ENCODE measurements around the gene FLOT2. TPM values are rescaled to one million over a fixed set of nuclear protein-coding genes. Genes with fewer than 3 reads are reported as not detected.

The FLOT2 gene
- total RNA-seq, 1 experiment from 2014 or later: 118 TPM

DNA sequence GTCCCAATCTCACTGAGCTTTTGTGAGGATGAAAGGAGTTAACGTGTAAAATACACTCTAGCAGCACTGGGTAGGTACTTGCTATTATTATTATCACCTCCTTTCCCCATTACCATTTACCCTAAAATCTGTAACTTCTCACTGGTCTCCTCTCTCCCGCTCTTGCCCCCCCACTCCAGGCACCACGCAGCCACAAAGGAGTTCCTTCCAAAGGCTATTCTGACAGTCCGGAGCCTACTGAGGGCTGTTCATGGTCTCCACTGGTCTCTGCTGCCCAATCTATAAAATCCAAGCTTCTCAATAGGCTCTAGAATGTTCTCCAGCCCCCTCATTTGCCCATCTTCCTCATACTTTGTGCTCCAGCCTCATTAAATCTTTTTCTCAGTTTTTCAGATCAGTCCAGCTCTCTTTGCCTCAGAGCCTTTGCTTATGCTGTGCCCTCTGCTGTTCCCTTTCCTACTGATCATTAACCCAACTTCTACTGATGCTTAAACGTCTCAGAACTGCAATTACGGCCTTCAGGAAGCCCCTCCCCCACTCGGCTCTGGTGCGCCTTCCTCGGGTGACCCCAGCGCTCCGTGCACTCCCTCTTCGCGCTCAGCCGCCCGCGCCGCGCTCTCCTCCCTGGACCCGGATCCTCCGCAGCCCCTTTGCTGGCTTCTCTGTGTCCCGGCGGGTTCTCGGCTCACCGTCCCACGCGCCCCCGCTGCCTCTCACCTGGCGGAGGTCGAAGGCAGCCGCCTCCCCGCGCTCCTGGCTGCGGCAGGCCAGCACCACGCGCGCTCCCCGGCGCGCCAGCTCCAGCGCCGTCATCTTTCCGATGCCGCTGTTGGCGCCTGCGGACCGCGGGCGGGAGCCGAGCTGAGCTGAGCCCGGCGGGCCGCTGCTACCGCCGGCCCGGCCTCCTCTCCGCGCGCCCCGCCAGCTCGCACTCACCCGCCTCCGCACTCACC, 4.6 kb upstream of the FLOT2 start:
- ChIA-PET CTCF (interaction anchor here (0.6 kb wide), 2 partner anchors 77 to 103 kb away, joined by 3 to 9 read pairs; no protein-coding TSS in a partner anchor), POLR2A (ENCODE audit: unreplicated experiment) (no interaction called here)
- H2AFZ ChIP-seq: peak overlapping the region; percentile 89
- peak overlapping the region; percentile 83 for H3K4me2 ChIP-seq
- H3K4me1 ChIP-seq (replicated peaks; ENCODE audit: insufficient read depth): peaks cover 18% of the 10 kb centered on the region
- peak overlapping the region; percentile 73 for H3K4me3 ChIP-seq
- peaks cover 49% of the 10 kb centered on the region for H3F3A ChIP-seq (ENCODE audit: insufficient read depth, low read depth)
- no peak for DNase-seq
- TF ChIP-seq, protein P1, sequence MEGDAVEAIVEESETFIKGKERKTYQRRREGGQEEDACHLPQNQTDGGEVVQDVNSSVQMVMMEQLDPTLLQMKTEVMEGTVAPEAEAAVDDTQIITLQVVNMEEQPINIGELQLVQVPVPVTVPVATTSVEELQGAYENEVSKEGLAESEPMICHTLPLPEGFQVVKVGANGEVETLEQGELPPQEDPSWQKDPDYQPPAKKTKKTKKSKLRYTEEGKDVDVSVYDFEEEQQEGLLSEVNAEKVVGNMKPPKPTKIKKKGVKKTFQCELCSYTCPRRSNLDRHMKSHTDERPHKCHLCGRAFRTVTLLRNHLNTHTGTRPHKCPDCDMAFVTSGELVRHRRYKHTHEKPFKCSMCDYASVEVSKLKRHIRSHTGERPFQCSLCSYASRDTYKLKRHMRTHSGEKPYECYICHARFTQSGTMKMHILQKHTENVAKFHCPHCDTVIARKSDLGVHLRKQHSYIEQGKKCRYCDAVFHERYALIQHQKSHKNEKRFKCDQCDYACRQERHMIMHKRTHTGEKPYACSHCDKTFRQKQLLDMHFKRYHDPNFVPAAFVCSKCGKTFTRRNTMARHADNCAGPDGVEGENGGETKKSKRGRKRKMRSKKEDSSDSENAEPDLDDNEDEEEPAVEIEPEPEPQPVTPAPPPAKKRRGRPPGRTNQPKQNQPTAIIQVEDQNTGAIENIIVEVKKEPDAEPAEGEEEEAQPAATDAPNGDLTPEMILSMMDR (conservative IDR thresholded peaks at IDR 0.05): no peak
- no peak for TF ChIP-seq EZH2 (IDR thresholded peaks at IDR 0.05; ENCODE audit: low read depth)
- H3K27ac ChIP-seq: no peak overlapping the region
- H3K36me3 ChIP-seq (ENCODE audit: low read depth): no peaks in the 10 kb centered on the region
- BruUV-seq (replicated peaks): no TSS peak
- H3K9me2 ChIP-seq (ENCODE audit: insufficient read depth): no peaks in the 10 kb centered on the region
- intact Hi-C loops (cut with micrococcal nuclease; ENCODE audit: unreplicated experiment): loop anchor here (5.0 kb wide), 3 partner anchors 140 to 255 kb away; partner anchors contain the start of genes BLTP2, RAB34 and RPL23A
- H3K27me3 ChIP-seq (ENCODE audit: insufficient read depth, low read depth): no peaks in the 10 kb centered on the region
- H4K20me1 ChIP-seq (ENCODE audit: insufficient read depth): no peaks in the 10 kb centered on the region; the same call in 1 of the 2 replicates
- H3K9me3 ChIP-seq (ENCODE audit: insufficient read depth, low read depth): no peaks in the 10 kb centered on the region
- H3K79me2 ChIP-seq (ENCODE audit: low read depth): peaks cover 16% of the 10 kb centered on the region

DNA sequence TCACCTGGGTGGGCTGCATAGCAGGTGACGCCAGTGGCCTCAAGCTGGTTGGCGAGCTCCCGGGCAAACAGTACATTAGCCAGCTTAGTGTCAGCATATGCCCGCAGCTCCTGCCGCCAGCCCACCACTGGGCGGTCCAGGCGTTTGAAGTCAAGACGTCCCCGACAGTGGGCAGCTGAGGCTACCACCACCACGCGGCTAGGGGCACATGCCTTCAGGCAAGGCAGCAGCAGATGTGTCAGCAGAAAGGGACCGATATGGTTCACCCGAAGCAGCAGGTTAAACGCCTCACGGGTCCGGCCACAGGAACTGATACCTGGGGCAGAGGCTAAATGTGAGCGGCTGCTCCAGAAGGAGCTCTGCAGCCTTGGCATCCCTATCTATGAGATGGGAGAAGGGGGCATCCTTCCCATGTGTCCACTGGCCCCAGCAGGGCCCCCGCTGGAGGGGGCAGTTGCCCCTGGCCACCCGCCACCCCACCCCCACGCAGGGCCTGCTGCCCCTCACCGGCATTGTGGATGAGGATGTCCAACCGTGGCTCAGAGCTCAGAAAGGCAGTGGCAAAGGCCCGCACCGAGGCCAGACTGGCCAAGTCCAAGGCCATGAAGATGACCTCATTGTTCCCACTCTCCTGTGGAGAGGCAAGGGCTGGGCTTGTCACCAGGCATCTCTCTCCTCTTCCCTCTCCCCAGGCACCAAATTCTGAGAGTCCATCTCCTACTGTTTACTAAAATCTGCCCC, 3.6 kb upstream of the FLOT2 start:
- Histone ChIP-seq H3K9me2 (ENCODE audit: insufficient read depth) (no peaks in the 10 kb centered on the region), H3K9me3 (ENCODE audit: insufficient read depth, low read depth) (no peaks in the 10 kb centered on the region), H3K36me3 (ENCODE audit: low read depth) (no peaks in the 10 kb centered on the region), H3K4me3 (peak overlapping the region; percentile 73; the same call in 1 of the 2 replicates), H2AFZ (no peak overlapping the region), H3K4me1 (replicated peaks; ENCODE audit: insufficient read depth) (peaks cover 23% of the 10 kb centered on the region), H4K20me1 (ENCODE audit: insufficient read depth) (no peaks in the 10 kb centered on the region), H3K4me2 (peak overlapping the region; percentile 83), H3K27me3 (ENCODE audit: insufficient read depth, low read depth) (no peaks in the 10 kb centered on the region), H3K27ac (no peak overlapping the region), H3K79me2 (ENCODE audit: low read depth) (peaks cover 16% of the 10 kb centered on the region), H3F3A (ENCODE audit: insufficient read depth, low read depth) (peaks cover 55% of the 10 kb centered on the region)
- TF ChIP-seq, protein P1 (conservative IDR thresholded peaks at IDR 0.05): no peak
- no peak for TF ChIP-seq EZH2 (IDR thresholded peaks at IDR 0.05; ENCODE audit: low read depth)
- intact Hi-C loops (cut with micrococcal nuclease; ENCODE audit: unreplicated experiment): loop anchor here (5.0 kb wide), 3 partner anchors 139 to 254 kb away; partner anchors contain the start of genes BLTP2, RAB34 and RPL23A
- BruUV-seq (replicated peaks): no TSS peak
- no peak for DNase-seq
- CTCF ChIA-PET: no interaction called here
- POLR2A ChIA-PET (ENCODE audit: unreplicated experiment): no interaction called here

DNA sequence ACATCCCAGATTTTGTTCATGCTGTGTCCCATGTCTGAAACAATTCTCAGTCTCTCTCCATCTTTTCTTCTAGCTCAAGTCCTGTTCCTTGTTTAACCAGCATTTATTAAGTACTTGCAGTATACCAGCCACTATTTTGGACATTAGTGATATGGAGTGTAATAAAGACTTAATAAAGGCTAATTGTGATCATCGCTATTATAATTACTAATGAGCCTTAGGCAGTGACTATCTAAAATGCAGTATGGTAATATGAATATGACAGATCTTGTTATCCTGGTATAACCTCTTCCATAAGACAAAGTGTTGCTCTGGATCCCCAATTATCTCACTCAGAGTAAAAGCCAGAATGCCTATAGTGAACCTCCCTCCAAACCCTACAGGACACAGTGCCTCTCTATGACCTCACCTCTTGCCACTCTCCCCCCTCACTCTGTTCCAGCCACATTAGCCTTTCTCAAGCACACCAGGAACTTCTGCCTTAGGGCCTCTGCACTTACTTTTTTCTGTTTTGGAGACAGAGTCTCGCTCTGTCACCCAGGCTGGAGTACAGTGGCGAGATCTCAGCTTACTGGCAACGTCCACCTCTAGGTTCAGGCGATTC, 1.8 kb upstream of the FLOT2 start:
- ChIA-PET POLR2A (ENCODE audit: unreplicated experiment) (no interaction called here), CTCF (interaction anchor here (1.4 kb wide), 1 partner anchor 137 kb away, joined by 3 read pairs; no protein-coding TSS in a partner anchor)
- H2AFZ ChIP-seq: no peak overlapping the region
- peaks cover 40% of the 10 kb centered on the region for H3F3A ChIP-seq (ENCODE audit: insufficient read depth, low read depth)
- H3K27ac ChIP-seq: no peak overlapping the region
- intact Hi-C loops (cut with micrococcal nuclease; ENCODE audit: unreplicated experiment): no loop called here
- no peak for DNase-seq
- H4K20me1 ChIP-seq (ENCODE audit: insufficient read depth): no peaks in the 10 kb centered on the region
- peaks cover 28% of the 10 kb centered on the region for H3K4me1 ChIP-seq (replicated peaks; ENCODE audit: insufficient read depth)
- no peaks in the 10 kb centered on the region for H3K9me3 ChIP-seq (ENCODE audit: insufficient read depth, low read depth)
- no peak overlapping the region for H3K4me3 ChIP-seq
- H3K9me2 ChIP-seq (ENCODE audit: insufficient read depth): no peaks in the 10 kb centered on the region
- H3K4me2 ChIP-seq: no peak overlapping the region
- peaks cover 20% of the 10 kb centered on the region for H3K79me2 ChIP-seq (ENCODE audit: low read depth)
- H3K36me3 ChIP-seq (ENCODE audit: low read depth): no peaks in the 10 kb centered on the region
- TF ChIP-seq, protein P1 (conservative IDR thresholded peaks at IDR 0.05): no peak
- no peak for TF ChIP-seq EZH2 (IDR thresholded peaks at IDR 0.05; ENCODE audit: low read depth)
- H3K27me3 ChIP-seq (ENCODE audit: insufficient read depth, low read depth): no peaks in the 10 kb centered on the region
- no TSS peak for BruUV-seq (replicated peaks)

Data from PC-9 (cell line).